Putamen (tissue), 1 donor: ENCODE data around the gene MCM7.
"Not testable (repeated sequence)": the region's sequence is repeated elsewhere in the genome, so short reads cannot be mapped to it uniquely, and the experiment has no call there.

ENCODE experiments used
- DNase-seq: peaks from one replicate; pipeline ENCODE4 v3.0.0-alpha.2; 2016; ENCODE audit warnings: low spot score

Gene MCM7

GRCh38 chr7:100101016-100101862 is at the start of gene MCM7, which contains the start of gene AP4M1:
TSS of gene MCM7 (minus strand) at chr7:100101397. CDS start at chr7:100101294, 103 bp downstream.
TSS of gene AP4M1 (plus strand) at chr7:100101643. CDS start at chr7:100101715, 72 bp downstream.
- peak; percentile 99 for DNase-seq

DNA sequence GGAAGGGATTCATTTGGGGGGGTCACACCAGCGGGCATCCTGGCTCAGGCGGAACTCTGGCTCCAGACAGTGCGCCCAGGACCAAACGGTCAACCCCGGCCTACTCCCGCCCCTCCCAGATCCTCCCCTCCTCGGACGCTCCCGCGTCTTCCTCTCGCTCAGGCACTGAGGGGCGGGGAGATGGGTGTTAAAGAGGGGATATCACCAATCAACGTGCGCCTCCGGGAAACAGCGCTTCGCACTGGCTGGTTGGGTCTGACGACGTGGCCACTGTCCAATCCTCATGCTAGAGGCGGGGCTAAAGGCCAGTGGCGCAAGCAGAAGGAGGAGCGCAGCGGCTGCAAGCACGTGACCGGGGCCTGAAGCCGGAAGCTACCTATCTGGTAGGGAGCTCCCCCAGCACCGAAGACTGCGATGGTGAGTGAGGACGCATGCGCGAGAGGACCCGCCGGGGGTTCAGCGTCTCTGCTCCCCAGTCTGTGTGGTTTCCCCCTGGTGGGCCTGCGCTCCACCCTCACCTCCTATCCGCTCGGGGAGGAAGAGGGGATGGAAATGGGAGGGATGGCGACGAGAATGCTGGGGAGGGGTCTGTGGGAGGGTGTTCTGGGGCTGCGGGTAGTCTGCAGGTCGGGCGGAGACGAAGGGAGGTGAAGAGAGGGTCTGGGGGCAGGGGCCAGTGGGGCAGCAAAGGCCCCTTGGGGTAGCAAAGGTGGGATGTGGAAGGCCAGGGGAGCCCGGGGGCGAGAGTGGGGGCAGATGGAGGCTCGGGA is 47.5 kb upstream of the MCM7 start, which contains the start of gene LAMTOR4:
Gene LAMTOR4, plus strand, starts transcription at position 360 of the 770 bp plus-strand sequence. Its CDS starts 55 bp downstream, at position 415.
- DNase-seq: peak; percentile 100

GRCh38 chr7:100148225-100148558 is 47.0 kb upstream of the MCM7 start:
- no peak for DNase-seq

DNA sequence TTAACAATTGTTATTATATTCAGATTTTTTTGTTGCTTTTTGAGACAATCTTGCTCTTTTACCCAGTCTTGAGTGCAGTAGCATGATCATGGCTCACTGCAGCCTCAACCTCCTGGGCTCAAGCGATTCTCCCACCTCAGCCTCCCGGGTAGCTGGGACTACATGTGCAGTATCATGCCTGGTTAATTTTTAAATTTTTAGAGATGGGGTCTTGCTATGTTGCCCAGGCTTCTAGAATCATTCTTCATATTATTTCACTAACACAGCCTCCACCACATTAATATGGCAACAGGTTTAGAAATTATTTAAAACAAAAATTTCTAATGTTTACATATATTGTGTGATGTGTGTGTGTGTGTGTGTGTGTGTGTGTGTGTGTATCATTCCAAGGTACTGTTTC is 46.1 kb upstream of the MCM7 start:
- DNase-seq: no peak

GRCh38 chr7:100146350-100146749 is 45.2 kb upstream of the MCM7 start:
- not testable (repeated sequence) for DNase-seq

- no peak for DNase-seq
These were observed 41.3 kb upstream of the MCM7 start for GRCh38 chr7:100142461-100142860.

- no peak for DNase-seq
These were observed 40.4 kb upstream of the MCM7 start for GRCh38 chr7:100141555-100141949.

DNA sequence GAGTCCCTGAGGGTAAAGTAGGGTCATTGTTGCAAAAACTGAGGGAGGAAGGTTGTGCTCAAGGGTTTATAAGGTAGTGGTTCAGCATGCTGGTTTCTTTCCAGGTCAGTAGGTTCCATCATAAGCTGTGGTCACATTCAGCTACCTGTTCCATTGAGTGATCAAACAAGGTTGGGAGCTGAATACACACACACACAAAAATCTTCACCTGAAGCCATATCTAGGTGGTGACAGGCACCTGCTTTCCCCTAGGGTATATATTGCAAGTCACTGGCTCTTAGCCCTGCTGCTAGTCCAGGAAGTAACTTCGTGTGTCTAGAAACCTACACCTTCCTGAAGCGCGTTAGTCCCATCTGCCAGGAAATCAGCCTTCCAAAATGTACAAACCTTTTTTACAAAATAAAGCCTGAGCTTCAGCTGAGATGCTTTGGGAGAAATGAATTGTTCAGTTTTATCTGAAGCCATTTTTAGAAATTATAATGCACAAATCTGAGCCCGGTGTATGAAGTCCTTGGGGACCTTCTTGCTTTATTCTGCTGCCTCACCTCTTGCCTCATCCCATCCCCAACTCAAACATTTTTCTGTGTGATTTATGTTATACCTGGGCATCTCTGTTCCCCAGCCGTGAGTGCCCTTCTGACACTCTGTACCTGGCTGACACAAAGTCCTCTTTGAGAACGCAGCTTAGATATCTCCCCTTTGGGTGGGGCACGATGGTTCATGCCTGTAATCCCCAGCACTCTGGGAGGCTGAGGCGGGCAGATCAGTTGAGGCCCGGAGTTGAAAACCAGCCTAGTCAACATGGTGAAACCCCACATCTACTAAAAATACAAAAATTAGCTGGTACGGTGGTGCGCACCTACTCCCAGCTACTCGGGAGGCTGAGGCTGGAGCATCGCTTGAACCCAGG is 36.9 kb upstream of the MCM7 start:
- no peak for DNase-seq

DNA sequence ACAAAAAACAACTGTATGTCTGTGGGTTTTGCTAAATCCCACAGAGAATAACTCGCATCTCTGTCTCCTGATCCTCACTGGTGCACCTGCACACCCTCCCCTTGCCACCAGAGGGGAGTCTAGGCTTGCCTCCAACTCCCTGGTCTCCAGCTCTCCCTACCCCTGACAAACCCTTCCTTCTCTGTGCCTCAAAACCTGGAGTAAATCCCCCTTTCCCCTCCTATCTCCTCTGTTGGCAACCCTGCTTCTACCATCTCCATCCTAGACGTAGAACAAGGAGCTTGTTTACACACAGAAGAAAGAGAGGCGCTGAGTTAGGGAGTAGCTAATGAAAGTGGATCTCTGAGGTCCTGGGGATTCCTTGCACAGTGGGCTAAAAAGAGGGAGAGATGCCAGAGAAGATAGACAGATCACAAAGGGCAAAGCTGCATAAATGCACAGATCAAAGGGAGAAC is 31.5 kb upstream of the MCM7 start:
- DNase-seq: no peak

DNA sequence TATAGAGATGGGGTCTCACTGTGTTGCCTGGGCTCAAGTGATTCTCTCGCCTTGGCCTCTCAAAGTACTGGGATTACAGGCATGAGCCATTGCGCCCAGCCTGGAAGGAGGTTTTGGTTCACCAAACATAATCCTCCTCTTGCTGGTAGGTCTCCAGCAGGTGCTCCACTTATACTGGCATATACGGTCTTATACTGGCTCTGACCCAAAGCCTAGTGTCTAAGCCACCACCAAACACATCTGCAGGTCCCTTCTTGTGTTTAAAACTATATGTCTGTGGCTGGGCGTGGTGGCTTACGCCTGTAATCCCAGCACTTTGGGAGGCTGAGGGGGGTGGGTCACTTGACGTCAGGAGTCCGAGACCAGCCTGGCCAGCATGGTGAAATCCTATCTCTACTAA is 30.9 kb upstream of the MCM7 start:
- DNase-seq: no peak

DNA sequence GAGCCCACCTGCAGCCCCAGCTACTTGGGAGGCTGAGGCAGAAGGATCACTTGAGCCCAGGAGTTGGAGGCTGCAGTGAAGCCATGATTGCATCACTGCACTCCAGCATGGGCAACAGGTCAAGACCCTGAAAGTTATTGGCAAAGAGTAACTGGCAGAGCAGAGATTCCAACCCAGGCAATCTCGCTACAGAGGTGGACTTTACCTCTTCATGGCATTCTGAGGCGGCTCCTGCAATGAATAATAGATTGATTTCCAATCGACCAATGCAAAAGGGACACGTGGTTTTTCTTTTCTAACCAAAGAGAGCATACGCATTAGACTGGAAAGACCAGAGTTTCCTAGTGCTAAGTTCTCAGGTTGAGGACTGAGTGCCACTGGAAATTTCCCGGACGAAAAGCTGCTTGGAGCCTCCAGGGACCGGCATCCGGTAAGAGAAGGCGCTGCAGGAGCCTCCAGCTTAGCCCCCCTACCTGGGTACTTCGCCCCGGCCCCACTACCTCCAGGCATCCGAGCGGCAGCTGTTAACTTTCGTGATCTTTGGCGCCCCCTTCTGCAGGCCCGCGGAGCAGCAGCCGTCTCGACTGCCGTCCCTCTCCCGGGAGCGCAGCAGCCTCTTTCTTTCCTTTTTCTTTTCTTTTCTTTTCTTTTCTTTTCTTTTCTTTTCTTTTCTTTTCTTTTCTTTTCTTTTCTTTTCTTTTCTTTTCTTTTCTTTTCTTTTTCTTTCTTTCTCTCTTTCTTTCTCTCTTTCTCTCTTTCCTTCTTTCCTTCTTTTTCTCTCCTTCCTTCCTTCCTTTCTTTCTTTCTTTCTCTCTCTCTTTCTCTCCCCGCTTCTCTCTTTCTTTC is 29.6 kb upstream of the MCM7 start:
- DNase-seq: no peak

GRCh38 chr7:100130220-100130607 is 29.0 kb upstream of the MCM7 start:
- DNase-seq: not testable (repeated sequence)

DNA sequence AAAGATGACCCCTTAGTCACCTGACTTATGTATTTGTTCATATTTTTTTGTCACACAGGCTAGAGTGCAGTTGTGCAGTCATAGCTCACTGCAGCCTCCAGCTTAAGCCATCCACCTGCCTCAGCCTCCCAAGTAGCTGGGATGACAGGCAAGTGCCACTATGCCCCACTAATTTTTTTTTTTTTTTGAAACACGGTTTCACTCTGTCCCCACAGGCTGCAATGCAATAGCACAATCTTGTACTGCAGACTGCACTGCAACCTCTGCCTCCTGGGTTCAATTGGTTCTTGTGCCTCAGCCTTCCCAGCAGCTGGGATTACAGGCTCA is 27.4 kb upstream of the MCM7 start:
- DNase-seq: no peak

DNA sequence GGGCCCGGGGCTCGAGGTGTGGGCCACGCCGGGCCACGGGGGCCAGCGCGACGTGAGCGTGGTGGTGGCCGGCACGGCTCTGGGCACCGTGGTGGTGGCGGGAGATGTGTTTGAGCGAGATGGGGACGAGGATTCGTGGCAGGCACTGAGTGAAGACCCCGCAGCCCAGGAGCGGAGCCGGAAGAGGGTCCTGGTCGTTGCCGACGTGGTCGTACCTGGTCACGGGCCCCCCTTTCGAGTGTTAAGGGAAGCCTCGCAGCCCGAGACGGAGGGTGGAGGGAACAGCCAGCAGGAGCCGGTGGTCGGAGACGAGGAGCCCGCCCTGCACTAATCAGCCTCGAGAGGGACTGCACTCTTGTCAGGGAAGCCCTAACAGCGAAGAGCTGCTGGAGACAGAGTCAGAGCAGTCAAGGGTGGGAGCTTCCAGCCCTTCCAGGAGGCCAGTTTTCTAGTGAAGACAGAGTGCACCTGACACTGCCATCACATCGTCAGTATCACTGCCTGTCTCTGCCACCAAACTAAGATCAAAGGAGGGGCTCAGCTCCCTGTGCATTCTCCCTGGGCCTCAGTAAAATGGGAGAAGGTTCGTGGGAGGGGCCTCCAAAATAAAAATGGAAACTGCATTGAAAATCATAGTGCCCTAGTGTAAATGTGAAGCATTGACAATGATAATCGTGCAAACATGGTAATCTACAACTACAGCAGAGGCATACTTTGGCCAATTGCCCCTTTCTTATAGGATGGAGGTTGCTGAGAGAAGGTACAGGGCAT is 26.9 kb upstream of the MCM7 start:
- no peak for DNase-seq

- peak; percentile 91 for DNase-seq
These were observed 26.0 kb upstream of the MCM7 start, which contains the start of gene MBLAC1 for GRCh38 chr7:100126931-100127865. TSS of gene MBLAC1 (plus strand) at chr7:100126967. CDS start at chr7:100127396, 429 bp downstream.

GRCh38 chr7:100126239-100126930 is 25.2 kb upstream of the MCM7 start:
- DNase-seq: no peak

GRCh38 chr7:100124301-100125230 is 23.4 kb upstream of the MCM7 start:
- no peak for DNase-seq
